Measurements from ENCODE around the gene DYNC2H1. TPM values are rescaled to one million over a fixed set of nuclear protein-coding genes. Genes with fewer than 3 reads are reported as not detected.

DYNC2H1 gene
- total RNA-seq, 2 donors from 2014 or later: 18.1 to 18.2 TPM

DNA sequence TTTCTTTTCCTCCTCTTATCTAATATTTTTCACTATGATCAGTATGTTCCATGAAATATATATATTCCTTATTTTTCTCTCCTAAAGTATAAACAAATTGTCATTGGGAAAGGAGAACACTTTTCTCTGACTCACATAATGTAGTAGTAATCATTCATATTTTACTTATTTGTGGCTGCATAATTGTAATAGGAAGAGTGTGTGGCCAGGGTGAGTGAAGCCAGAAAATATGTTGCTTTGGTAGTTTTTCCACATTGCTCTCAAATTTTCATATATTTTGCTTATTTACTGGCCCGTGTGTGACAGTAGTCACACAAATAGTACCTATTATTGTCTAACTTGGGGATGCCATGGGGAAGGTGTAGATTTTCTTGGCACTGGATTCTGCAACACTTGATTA lies 172.1 kb downstream of the DYNC2H1 start:
- no peaks in the 10 kb centered on the region for H3K36me3 ChIP-seq
- H3K27ac ChIP-seq: no peak overlapping the region
- no peaks in the 10 kb centered on the region for H3K4me1 ChIP-seq (replicated peaks)
- no peak overlapping the region for H3K4me3 ChIP-seq
- no peaks in the 10 kb centered on the region for H3K9me3 ChIP-seq
- WGBS: 95% methylated on average over 1 of the region's 1 CpG
- intact Hi-C loops (cut with DNase I): no loop called here
- H3K27me3 ChIP-seq (replicated peaks; ENCODE audit: insufficient read depth): no peaks in the 10 kb centered on the region
- no peak for DNase-seq (ENCODE audit: low spot score)
- TF ChIP-seq POLR2AphosphoS5 (IDR thresholded peaks at IDR 0.05): no peak
- TF ChIP-seq POLR2A (IDR thresholded peaks at IDR 0.05): no peak
- TF ChIP-seq, protein P1, sequence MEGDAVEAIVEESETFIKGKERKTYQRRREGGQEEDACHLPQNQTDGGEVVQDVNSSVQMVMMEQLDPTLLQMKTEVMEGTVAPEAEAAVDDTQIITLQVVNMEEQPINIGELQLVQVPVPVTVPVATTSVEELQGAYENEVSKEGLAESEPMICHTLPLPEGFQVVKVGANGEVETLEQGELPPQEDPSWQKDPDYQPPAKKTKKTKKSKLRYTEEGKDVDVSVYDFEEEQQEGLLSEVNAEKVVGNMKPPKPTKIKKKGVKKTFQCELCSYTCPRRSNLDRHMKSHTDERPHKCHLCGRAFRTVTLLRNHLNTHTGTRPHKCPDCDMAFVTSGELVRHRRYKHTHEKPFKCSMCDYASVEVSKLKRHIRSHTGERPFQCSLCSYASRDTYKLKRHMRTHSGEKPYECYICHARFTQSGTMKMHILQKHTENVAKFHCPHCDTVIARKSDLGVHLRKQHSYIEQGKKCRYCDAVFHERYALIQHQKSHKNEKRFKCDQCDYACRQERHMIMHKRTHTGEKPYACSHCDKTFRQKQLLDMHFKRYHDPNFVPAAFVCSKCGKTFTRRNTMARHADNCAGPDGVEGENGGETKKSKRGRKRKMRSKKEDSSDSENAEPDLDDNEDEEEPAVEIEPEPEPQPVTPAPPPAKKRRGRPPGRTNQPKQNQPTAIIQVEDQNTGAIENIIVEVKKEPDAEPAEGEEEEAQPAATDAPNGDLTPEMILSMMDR (IDR thresholded peaks at IDR 0.05): no peak

DNA sequence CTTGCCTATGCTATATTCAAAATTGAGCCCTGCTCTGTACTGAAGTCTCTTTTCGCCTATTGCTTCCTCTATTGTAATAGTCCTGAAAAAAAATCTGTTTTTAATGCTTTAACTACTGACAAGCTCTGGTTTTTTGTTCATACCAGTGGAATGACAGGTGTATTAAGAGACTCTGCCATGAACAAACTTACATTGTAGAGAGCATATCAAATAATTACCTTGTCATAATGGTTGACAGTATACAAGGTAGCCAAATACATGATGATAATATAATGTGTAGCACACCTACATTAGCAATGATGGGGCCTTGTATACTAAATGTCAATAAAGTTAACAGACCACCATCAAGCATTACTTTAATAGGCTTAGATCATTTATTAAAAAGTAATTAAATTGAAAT lies 175.0 kb downstream of the DYNC2H1 start:
- H3K36me3 ChIP-seq: no peaks in the 10 kb centered on the region
- H3K4me3 ChIP-seq: no peak overlapping the region
- H3K27me3 ChIP-seq (replicated peaks; ENCODE audit: insufficient read depth): no peaks in the 10 kb centered on the region
- DNase-seq (ENCODE audit: low spot score): no peak
- H3K4me1 ChIP-seq (replicated peaks): no peaks in the 10 kb centered on the region
- no peak overlapping the region for H3K27ac ChIP-seq
- intact Hi-C loops (cut with DNase I): no loop called here
- WGBS: 97% methylated on average over 1 of the region's 1 CpG
- no peaks in the 10 kb centered on the region for H3K9me3 ChIP-seq
- TF ChIP-seq POLR2AphosphoS5 (IDR thresholded peaks at IDR 0.05) (no peak), POLR2A (IDR thresholded peaks at IDR 0.05) (no peak)
- TF ChIP-seq, protein P1 (IDR thresholded peaks at IDR 0.05): no peak

DNA sequence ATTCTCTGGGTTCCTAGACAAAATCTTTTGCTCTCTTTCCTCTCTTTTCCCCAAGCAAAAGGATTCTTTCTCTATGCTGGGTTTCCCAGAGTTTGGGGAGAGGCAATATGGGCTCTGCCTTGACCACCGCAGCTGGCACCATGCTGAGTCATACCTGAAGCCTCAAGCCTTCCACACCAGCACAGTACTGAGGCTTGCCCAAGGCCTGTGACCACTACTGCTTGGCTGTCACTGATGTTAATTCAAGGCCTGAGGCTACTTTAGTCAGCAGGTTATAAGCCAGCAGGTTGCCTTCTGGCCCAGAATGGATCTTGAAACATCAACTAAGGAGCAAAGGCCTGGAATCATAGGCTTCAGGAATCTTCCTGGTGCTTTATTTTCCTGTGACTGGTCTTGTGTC lies 185.3 kb downstream of the DYNC2H1 start:
- no peaks in the 10 kb centered on the region for H3K9me3 ChIP-seq

DNA sequence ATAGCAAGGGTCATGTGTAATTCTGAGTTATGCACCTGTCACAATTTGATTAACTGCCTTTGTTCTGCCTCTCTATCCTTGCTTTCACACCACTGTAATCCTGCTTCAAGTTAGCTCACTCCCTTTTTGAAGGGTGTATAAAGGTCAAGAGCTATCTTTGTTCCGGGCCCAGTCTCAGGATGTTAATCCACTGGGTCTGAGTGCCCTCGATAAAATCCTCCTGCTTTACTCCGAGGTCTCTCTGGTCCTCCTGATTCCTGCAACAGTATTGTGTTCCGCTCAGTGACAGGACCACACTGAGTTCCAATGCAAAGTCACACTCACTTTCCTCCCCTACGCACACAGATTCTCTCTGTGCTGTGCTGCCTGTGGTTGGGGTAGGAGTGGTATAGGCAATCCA lies 186.5 kb downstream of the DYNC2H1 start:
- Histone ChIP-seq H3K9me3 (no peaks in the 10 kb centered on the region), H3K36me3 (no peaks in the 10 kb centered on the region), H3K27ac (no peak overlapping the region), H3K4me3 (no peak overlapping the region), H3K4me1 (replicated peaks) (no peaks in the 10 kb centered on the region), H3K27me3 (replicated peaks; ENCODE audit: insufficient read depth) (no peaks in the 10 kb centered on the region)
- no peak for TF ChIP-seq POLR2AphosphoS5 (IDR thresholded peaks at IDR 0.05)
- no peak for TF ChIP-seq POLR2A (IDR thresholded peaks at IDR 0.05)
- TF ChIP-seq, protein P1 (IDR thresholded peaks at IDR 0.05): no peak
- DNase-seq (ENCODE audit: low spot score): no peak
- 95% methylated on average over 5 of the region's 5 CpGs for WGBS
- intact Hi-C loops (cut with DNase I): no loop called here

More for the DNA sequence above, 185.3 kb downstream of the DYNC2H1 start:
- Histone ChIP-seq H3K27me3 (replicated peaks; ENCODE audit: insufficient read depth) (no peaks in the 10 kb centered on the region), H3K4me1 (replicated peaks) (no peaks in the 10 kb centered on the region), H3K36me3 (no peaks in the 10 kb centered on the region), H3K27ac (no peak overlapping the region), H3K4me3 (no peak overlapping the region)
- 100% methylated on average over 1 of the region's 1 CpG for WGBS
- TF ChIP-seq, protein P1 (IDR thresholded peaks at IDR 0.05): no peak
- no peak for TF ChIP-seq POLR2AphosphoS5 (IDR thresholded peaks at IDR 0.05)
- no peak for TF ChIP-seq POLR2A (IDR thresholded peaks at IDR 0.05)
- intact Hi-C loops (cut with DNase I): no loop called here
- DNase-seq (ENCODE audit: low spot score): no peak

DNA sequence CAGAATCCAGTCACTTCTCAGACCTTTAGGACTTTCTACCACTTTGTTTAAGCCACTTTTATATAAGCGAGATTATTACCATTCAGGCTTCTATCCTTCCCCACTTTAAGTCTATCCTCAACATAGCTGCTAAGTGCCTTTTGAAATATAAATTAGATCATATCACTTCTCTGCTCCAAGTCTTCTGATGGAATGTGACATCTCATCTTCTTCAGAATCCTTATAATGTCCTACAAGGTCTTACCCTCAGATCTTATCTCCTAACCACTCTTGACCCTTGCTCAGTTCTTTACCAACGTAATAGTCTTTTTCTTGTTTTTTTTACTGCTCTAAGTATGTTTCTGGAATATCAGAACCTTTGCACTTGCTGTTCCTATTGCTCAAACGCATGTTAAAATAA lies 188.7 kb downstream of the DYNC2H1 start:
- TF ChIP-seq POLR2A (IDR thresholded peaks at IDR 0.05) (no peak), POLR2AphosphoS5 (IDR thresholded peaks at IDR 0.05) (no peak)
- TF ChIP-seq, protein P1 (IDR thresholded peaks at IDR 0.05): no peak
- no peaks in the 10 kb centered on the region for H3K9me3 ChIP-seq
- H3K4me1 ChIP-seq (replicated peaks): no peaks in the 10 kb centered on the region
- no peaks in the 10 kb centered on the region for H3K36me3 ChIP-seq
- H3K4me3 ChIP-seq: no peak overlapping the region
- intact Hi-C loops (cut with DNase I): no loop called here
- H3K27ac ChIP-seq: no peak overlapping the region
- 85% methylated on average over 3 of the region's 3 CpGs for WGBS
- no peak for DNase-seq (ENCODE audit: low spot score)
- no peaks in the 10 kb centered on the region for H3K27me3 ChIP-seq (replicated peaks; ENCODE audit: insufficient read depth)

Data from prostate gland (tissue), 2 donors.